Amniotic stem cell (primary cell): Measurements from ENCODE around the gene UGT2A1.
"Not testable (repeated sequence)": the region's sequence is repeated elsewhere in the genome, so short reads cannot be mapped to it uniquely, and the experiment has no call there.

Source experiments
- DNase-seq: peaks from one replicate; lab custom pipeline; 2025; lab: John Stamatoyannopoulos, UW

UGT2A1 gene

GRCh38 chr4:69653147-69653546 is at the start of gene UGT2A1:
TSS of gene UGT2A1 (minus strand) at chr4:69653247. CDS start at chr4:69647644, 5,603 bp downstream.
- DNase-seq: no peak

GRCh38 chr4:69702201-69702600 is 49.2 kb upstream of the UGT2A1 start:
- DNase-seq: no peak

GRCh38 chr4:69701696-69702095 is 48.6 kb upstream of the UGT2A1 start:
- DNase-seq: no peak

- DNase-seq: no peak
These were observed 44.6 kb upstream of the UGT2A1 start for GRCh38 chr4:69697536-69698242.

- DNase-seq: no peak
These were observed 36.6 kb upstream of the UGT2A1 start for GRCh38 chr4:69689599-69689998.

GRCh38 chr4:69684804-69685203 is 31.8 kb upstream of the UGT2A1 start:
- DNase-seq: no peak

- no peak for DNase-seq
These were observed 15.6 kb upstream of the UGT2A1 start for GRCh38 chr4:69668680-69669079.

GRCh38 chr4:69664009-69664408 is 11.0 kb upstream of the UGT2A1 start:
- not testable (repeated sequence) for DNase-seq

GRCh38 chr4:69661130-69661803 is 8.2 kb upstream of the UGT2A1 start:
- not testable (repeated sequence) for DNase-seq

- no peak for DNase-seq
These were observed 5.1 kb upstream of the UGT2A1 start for GRCh38 chr4:69658133-69658532.

- no peak for DNase-seq
These were observed 3.7 kb upstream of the UGT2A1 start for GRCh38 chr4:69656653-69657158.

- no peak for DNase-seq
These were observed 2.2 kb downstream of the UGT2A1 start for GRCh38 chr4:69650872-69651271.

- DNase-seq: no peak
These were observed 3.4 kb downstream of the UGT2A1 start for GRCh38 chr4:69649629-69650028.

- no peak for DNase-seq
These were observed 3.8 kb downstream of the UGT2A1 start for GRCh38 chr4:69649207-69649606.

GRCh38 chr4:69642961-69643360 is 10.1 kb downstream of the UGT2A1 start:
- no peak for DNase-seq

- DNase-seq: no peak
These were observed 12.8 kb downstream of the UGT2A1 start for GRCh38 chr4:69640289-69640688.

- no peak for DNase-seq
These were observed 13.5 kb downstream of the UGT2A1 start, which contains the start of gene UGT2A2 for GRCh38 chr4:69639542-69639941. TSS of gene UGT2A2 (minus strand) at chr4:69639642. CDS start at chr4:69639640, 2 bp downstream.

GRCh38 chr4:69617083-69617694 is 35.9 kb downstream of the UGT2A1 start:
- DNase-seq: no peak

- no peak for DNase-seq
These were observed 42.6 kb downstream of the UGT2A1 start for GRCh38 chr4:69610484-69610883.

GRCh38 chr4:69601065-69601464 is 52.0 kb downstream of the UGT2A1 start:
- DNase-seq: no peak

GRCh38 chr4:69600013-69600412 is 53.0 kb downstream of the UGT2A1 start:
- DNase-seq: no peak

- DNase-seq: no peak
These were observed 58.7 kb downstream of the UGT2A1 start for GRCh38 chr4:69594382-69594781.

GRCh38 chr4:69591364-69591763 is 61.7 kb downstream of the UGT2A1 start:
- DNase-seq: no peak
